GM21360 (cell line): ENCODE results near the gene FEZ2.

Source experiments
- ATAC-seq: cut with Tn5 transposase; IDR thresholded peaks from one replicate; pipeline ENCODE4 v1.9.1; 2021; ENCODE audit warnings: mild to moderate bottlenecking, moderate library complexity; ENCODE audit not compliant: unreplicated experiment

FEZ2 gene

GRCh38 chr2:36534275-36534799, 63.6 kb downstream of the FEZ2 start:
- no peak for ATAC-seq

DNA sequence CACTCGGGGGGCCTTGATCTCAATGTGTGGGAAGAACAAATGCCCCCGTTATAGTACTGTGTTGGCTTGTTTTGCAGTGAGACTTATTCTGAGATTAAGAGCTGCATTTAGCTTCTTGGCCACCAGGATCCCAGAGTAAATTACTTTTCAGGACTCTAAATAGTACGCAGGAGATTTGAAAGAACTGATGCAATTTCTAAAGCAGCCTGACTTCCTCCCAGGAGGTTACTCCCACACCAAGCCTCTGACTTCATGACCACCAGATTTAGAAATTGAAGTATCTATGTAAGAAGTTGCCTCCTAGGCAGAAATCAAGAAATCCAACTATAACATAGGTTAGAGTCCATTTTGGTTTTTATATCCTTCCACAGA, 67.0 kb downstream of the FEZ2 start:
- peak; percentile 29 for ATAC-seq

GRCh38 chr2:36530178-36530982, 67.6 kb downstream of the FEZ2 start:
- ATAC-seq = peak; percentile 89

DNA sequence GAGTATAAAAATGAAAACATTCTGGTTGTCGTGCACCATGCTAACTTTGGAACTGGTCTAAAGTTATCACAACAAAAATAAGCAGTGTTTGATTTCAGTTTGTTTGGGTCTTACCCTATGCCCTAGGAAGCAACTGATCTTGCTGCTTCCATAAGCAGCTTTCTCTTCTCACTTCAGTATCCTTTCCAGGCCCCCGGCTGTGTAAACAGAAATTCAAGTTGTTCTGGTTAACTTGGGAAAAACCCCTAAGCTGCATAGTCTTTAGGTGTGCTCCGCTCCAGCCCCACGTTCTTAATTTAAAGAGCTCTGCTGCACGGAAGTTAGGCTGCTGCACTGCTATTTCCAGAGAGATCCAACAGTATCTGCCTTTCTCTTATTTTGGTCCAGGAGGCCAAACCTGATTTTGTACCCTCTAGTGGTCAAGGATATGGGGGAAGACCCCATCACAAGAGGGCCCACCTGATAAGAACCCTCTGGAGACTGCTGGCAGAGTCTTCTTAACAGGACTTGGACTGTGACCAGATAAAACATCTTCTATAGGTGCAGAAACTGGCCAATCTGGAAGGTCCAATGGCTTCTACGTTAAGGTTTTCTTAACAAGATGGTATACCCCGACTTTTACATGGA, 69.1 kb downstream of the FEZ2 start:
- no peak for ATAC-seq

DNA sequence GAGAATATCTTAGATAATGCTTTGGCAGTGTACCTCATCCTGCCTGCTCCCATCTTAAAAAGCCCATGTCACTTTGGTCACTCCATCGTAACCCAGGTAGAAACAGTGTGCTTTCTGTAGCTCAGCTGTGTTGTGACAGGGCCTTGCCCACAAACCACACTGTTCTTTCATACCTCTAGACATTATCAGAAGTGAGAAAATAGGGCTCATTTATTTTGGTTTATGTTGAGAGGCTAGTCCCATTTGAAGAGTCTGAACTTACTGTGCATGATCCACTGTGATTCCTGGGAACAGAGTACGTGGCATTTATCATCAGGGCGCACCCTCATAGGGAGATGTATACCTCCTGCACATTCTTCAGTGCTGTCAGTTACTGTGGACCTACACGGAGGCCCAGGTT, 69.7 kb downstream of the FEZ2 start:
- peak; percentile 44 for ATAC-seq

DNA sequence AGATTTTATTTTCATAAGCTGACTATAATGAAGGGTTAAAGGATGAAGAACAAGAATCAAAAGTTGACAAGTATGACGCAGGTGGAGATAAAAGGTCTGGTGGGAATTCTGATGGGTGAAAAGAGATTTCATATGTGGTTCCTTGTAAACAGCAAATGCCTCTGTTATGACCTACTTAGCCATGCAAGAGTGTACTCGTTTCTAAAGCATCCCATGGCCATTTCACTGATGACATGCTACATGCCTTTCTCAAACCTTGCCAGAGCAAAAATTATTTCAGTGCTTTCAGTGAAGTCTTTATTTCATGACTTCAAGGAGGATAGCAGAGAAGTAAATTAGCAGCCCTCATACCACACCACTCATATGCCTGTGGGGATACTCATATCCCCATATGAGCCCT, 71.7 kb downstream of the FEZ2 start:
- ATAC-seq = no peak

GRCh38 chr2:36525245-36525644, 72.7 kb downstream of the FEZ2 start:
- ATAC-seq = no peak

DNA sequence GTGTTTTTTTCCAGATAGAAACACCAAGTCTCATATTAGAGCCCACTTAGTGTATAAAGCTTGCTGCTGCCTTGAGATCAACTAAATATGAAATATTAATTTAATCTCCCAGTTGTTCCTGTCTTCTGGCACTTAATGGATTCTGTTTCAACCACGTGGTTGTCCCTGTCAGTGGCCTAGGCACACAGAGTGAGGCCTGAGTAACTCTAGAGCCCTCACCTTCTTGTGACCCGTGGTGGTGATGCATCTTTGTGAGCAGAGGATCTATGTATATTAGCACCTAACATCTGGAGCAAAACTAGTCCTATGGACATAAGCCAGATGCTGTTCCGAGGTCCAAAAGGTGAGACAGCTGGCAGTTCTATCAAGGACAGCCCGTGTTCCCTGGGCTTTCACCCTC, 74.8 kb downstream of the FEZ2 start:
- no peak for ATAC-seq

GRCh38 chr2:36520431-36520830, 77.5 kb downstream of the FEZ2 start:
- no peak for ATAC-seq

- ATAC-seq = no peak
Observed at GRCh38 chr2:36516136-36516870, 81.7 kb downstream of the FEZ2 start.

DNA sequence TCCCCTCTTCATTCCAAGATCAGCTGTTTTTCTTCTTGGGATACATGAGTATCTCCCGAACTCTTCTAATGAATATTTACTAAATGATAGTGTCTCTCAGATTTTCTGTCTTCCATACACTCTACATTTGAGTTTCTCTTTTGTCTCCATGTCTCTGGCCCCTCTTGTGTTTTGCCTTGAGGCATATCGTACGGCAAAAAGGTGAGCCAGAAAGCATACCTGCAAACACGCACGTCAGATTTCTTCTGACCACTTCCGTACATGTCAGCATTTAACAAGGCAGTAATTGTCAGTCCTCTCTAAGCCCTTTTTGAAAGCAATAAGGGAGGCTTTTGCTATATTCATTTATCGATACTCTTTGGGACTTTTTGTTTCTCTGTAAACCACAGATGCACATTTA, 82.4 kb downstream of the FEZ2 start:
- no peak for ATAC-seq

DNA sequence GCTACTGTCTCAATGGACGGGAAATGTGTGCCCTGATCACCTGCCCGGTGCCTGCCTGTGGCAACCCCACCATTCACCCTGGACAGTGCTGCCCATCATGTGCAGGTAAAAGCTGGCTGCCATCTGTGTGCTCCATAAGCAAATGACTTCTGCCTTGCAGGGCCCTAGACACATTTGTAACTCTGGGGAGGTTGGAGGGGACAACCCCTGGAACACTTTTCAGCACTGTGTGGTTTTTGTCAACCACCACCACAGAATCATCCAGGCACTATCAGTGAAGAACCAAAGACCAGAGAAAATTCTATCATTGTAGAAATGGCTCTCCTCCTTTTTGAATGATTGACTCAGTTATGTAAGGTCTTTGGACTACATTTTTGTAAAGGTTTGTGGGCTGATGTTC, 84.3 kb downstream of the FEZ2 start:
- ATAC-seq = no peak

- ATAC-seq = no peak
Observed at GRCh38 chr2:36512705-36513104, 85.3 kb downstream of the FEZ2 start.

DNA sequence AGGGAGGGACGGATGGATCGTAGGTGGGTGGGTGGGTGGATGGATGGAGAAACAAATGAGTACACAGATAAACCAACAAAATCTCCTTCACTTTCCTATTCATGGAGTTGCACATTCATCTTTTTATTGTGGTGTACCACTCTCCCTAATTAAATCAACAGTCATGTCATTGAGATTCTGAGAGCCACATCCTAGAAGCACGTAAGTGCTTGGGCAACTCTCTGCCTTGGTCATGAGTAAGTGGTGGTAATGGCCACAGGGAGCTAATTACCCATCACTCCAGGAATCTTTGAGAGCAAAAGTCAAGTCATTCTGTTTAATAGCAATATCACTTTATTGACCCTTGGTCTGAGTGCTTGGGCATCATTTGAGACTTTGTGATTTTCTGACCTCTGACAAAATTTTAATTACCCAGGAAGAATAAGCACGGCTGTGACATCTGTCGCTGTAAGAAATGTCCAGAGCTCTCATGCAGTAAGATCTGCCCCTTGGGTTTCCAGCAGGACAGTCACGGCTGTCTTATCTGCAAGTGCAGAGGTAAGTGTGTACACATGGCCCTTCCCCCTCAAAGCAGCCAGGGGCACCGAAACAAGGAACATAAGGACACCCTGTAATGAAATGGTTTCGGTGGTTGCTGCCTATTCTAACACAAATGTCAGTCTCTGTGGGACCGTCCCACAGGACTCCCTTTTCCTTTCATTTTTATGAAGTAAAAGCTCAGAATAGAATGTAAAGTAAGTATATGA, 85.9 kb downstream of the FEZ2 start:
- peak; percentile 59 for ATAC-seq

DNA sequence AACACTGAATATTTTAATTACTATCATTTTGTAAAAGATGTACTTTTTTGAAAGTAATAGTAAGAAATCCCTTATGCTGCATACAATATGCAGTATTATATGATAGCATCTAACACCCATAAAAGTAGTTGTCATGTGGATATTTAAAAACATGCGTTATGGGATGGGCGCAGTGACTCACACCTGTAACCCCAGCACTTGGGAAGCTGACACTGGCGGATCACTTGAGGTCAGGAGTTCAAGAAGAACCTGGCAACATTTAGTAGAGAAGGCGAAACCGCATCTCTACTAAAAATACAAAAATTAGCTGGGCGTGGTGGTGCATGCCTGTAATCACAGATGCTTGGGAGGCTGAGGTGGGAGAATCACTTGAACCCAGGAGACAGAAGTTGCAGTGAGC, 88.9 kb downstream of the FEZ2 start:
- ATAC-seq = no peak

GRCh38 chr2:36507408-36507812, 90.6 kb downstream of the FEZ2 start:
- ATAC-seq = peak; percentile 91
